Measurements from ENCODE around the gene ATF7IP.
"Not testable (repeated sequence)": the region's sequence is repeated elsewhere in the genome, so short reads cannot be mapped to it uniquely, and the experiment has no call there.

Gene ATF7IP

DNA sequence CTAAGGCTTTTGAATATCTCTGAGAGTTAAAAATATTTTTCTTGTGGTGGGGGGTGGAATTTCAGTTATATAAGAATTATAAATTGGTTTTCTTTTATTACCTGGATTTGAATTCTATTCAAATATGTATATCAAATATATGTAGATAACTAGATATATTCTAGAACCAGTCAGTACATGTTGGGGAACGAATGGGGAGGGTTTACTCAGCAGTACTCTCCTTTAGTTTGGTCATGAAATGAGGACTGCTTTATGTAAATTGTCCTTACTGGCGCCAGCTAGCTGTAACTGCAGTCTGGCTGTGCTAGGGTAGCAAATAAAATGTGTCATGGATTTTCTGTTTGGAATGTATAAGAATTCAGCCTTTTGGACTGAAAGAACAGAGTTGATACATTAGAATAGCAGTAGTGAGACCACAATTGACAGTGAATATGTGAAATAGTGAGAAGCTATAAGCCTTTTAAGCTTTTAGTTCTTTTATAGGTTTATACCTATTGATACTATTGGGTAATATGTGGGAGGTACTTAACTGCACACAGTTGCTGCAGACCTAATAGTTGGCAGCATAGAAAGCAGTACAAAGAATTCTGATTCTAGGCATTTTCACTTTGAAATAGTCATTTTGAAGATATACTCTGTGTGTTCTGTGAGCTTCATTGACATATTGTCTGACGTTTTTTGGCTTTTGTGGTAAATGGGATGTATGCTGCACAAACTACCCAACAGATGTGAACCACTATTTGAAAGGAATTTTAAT is 29.0 kb downstream of the ATF7IP start:
- H3K27me3 Mint-ChIP-seq = no peaks in the 10 kb centered on the region
- DNase-seq (no peak), ATAC-seq (peak; percentile 78)
- peaks cover 90% of the 10 kb centered on the region for H3K4me1 Mint-ChIP-seq
- peak overlapping the region; percentile 78 for H3K4me3 Mint-ChIP-seq
- H3K36me3 Mint-ChIP-seq (ENCODE audit: low read depth) = peaks cover 47% of the 10 kb centered on the region
- peak overlapping the region; percentile 85 for H3K27ac Mint-ChIP-seq
- peaks cover 9% of the 10 kb centered on the region for H3K9me3 Mint-ChIP-seq

DNA sequence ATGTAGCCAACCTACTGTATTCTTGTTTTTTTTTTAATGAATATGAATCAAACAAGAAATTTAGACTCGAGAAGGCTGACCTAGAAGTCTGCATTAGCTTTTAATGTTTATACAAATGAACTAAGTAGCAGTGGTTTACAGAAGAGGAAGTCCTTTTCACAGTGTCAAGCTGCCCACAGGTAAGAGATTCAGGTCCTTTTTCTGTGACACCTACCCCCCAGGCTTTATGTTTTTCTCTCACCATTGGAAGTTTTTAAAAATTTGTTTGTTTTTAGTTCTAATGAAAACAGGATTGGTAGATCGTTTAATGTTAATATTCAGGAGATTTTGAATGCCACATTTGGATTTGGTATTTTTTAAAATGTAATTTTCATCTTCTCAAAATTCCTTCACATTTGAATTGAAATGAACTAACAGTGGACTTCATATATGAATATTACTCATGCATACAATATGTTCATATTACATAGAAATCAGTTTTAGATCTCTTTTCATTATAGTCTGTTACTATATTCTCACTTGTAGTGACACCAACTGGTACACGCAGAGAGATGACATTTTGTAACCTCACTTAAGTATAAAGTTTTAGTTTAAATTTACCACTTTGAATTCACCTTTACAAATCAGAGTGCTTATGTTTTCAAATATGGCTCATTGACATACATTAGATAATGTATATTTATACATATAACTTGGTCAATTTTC is 29.7 kb downstream of the ATF7IP start:
- Mint-ChIP-seq H3K4me3 (peak overlapping the region; percentile 78), H3K27ac (peak overlapping the region; percentile 85), H3K4me1 (peaks cover 91% of the 10 kb centered on the region), H3K9me3 (peaks cover 9% of the 10 kb centered on the region), H3K36me3 (ENCODE audit: low read depth) (peaks cover 47% of the 10 kb centered on the region), H3K27me3 (no peaks in the 10 kb centered on the region)
- peak; percentile 4 for ATAC-seq
- DNase-seq = no peak

DNA sequence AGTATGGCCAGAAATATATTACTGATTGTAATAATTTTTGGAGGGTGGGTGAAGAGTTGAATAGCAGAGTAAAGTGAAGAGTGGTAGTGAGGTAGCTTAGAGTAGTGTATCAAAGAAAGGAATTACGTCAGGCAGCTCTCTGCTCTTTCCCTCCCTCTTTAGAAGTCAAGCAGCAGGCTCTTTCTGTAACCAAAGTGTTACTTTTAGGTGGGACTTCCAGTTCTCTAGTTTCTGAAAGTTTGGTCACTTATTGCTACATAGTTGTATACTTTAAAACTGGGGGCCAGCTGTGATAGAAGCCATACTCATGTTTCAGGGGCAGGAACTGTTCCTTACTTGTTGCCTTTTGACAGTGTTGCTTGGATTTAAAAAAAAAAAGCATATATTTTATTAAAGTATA is 30.6 kb downstream of the ATF7IP start:
- peaks cover 46% of the 10 kb centered on the region for H3K36me3 Mint-ChIP-seq (ENCODE audit: low read depth)
- H3K27ac Mint-ChIP-seq = peak overlapping the region; percentile 87
- no peaks in the 10 kb centered on the region for H3K27me3 Mint-ChIP-seq
- peaks cover 93% of the 10 kb centered on the region for H3K4me1 Mint-ChIP-seq
- DNase-seq = no peak
- peak overlapping the region; percentile 65 for H3K4me3 Mint-ChIP-seq
- H3K9me3 Mint-ChIP-seq = peaks cover 9% of the 10 kb centered on the region
- peak; percentile 76 for ATAC-seq

DNA sequence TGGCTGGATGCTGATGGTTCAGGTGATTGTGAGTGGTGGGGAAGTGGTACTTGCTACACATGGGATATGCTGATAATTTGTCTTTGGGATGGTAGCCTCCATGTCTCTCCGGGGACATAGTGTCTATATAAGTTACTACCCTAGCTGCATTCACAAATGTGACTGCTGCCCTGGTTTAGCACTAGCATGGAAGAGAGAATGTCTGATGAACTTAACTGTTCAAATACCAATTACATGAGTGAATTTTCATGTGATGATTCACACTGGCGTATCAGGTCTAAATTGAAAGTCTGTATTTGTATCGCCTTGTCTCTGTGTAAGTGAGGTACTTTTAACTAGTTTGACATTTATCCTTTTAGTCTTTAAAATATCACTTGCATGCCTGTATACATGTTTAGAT is 34.4 kb downstream of the ATF7IP start:
- Mint-ChIP-seq H3K9me3 (peaks cover 9% of the 10 kb centered on the region), H3K4me3 (peak overlapping the region; percentile 77), H3K4me1 (peaks cover 96% of the 10 kb centered on the region), H3K36me3 (ENCODE audit: low read depth) (peaks cover 42% of the 10 kb centered on the region), H3K27ac (peak overlapping the region; percentile 85), H3K27me3 (no peaks in the 10 kb centered on the region)
- DNase-seq (no peak), ATAC-seq (peak; percentile 59)

DNA sequence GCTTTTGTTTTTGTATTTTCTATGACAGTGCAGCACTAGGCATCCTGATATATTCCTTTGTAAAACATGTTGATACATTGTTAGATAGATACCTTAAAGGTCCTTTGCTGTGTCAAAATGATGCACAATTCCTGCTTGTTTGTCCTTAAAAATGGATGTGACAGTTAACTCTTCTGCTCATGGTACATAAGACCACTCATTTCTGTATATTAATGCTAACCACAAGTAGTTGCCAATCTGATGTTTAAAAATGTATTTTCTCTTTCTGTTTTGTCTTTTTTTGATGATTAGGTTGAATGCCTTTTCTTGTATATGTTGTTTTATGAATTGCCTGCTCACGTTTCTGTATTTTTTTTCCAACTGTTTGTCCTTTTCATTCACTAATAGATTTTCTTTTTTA is 35.1 kb downstream of the ATF7IP start:
- H3K27me3 Mint-ChIP-seq = no peaks in the 10 kb centered on the region
- H3K4me3 Mint-ChIP-seq = peak overlapping the region; percentile 77
- ATAC-seq = no peak
- no peak for DNase-seq
- peaks cover 96% of the 10 kb centered on the region for H3K4me1 Mint-ChIP-seq
- H3K36me3 Mint-ChIP-seq (ENCODE audit: low read depth) = peaks cover 44% of the 10 kb centered on the region
- H3K9me3 Mint-ChIP-seq = peaks cover 9% of the 10 kb centered on the region
- H3K27ac Mint-ChIP-seq = peak overlapping the region; percentile 85

DNA sequence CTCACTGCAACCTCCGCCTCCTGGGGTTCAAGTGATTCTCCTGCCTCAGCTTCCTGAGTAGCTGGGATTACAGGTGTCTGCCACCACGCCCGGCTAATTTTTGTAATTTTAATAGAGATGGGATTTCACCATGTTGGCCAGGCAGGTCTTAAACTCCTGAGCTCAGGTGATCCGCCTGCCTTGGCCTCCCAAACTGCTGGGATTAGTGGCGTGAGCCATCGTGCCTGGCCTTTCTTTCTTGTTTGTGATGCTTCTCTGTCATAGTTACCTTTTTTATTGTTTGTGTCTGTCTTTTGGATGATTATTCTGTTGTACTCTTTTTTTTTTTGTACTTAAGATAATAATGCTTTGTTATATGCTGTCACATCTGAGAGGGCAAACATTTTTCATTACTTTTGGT is 35.8 kb downstream of the ATF7IP start:
- peaks cover 44% of the 10 kb centered on the region for H3K36me3 Mint-ChIP-seq (ENCODE audit: low read depth)
- not testable (repeated sequence) for H3K9me3 Mint-ChIP-seq, H3K27me3 Mint-ChIP-seq, DNase-seq, ATAC-seq
- H3K4me1 Mint-ChIP-seq = peaks cover 98% of the 10 kb centered on the region
- peak overlapping the region; percentile 77 for H3K4me3 Mint-ChIP-seq
- H3K27ac Mint-ChIP-seq = peak overlapping the region; percentile 85

DNA sequence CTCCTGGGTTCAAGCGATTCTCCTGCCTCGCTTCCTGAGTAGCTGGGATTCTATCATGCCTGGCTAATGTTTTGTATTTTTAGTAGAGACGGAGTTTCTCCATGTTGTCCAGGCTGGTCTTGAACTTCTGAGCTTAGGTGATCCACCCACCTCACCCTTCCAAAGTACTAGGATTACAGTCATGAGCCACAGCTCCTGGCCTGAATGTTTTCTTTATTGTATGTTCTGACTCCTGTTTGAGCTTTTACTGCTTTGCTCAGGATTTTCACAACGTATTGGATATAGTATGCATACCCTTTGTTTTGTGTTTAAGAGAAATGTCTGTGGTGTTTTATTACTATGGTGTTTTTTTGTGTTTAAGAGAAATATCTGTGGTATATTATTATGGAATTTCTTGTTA is 37.2 kb downstream of the ATF7IP start:
- Mint-ChIP-seq H3K9me3 (no peaks in the 10 kb centered on the region), H3K27ac (peak overlapping the region; percentile 82), H3K4me3 (peak overlapping the region; percentile 46), H3K27me3 (no peaks in the 10 kb centered on the region), H3K4me1 (peaks cover 88% of the 10 kb centered on the region), H3K36me3 (ENCODE audit: low read depth) (peaks cover 32% of the 10 kb centered on the region)
- ATAC-seq = no peak
- DNase-seq = no peak

DNA sequence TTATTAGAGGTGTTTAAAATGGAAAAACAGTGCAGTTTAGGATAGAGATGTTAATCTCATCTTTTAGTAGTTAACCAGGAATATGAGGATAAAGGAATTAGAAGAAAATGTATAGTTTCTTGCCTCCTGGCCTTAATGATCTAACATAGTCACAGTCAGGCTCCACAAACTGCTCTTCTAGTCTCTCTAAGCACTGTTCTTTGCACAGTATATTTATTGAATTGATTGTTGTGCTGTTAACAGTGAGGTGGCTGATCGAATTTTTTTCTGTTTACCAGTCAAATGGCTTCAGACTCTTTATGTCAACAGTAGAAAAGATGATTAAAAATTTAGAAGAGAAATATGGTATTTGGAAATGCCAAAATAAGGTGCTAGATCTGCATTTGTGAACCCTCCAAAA is 37.8 kb downstream of the ATF7IP start:
- Mint-ChIP-seq H3K4me1 (peaks cover 88% of the 10 kb centered on the region), H3K36me3 (ENCODE audit: low read depth) (peaks cover 30% of the 10 kb centered on the region), H3K27ac (peak overlapping the region; percentile 82), H3K27me3 (no peaks in the 10 kb centered on the region), H3K9me3 (no peaks in the 10 kb centered on the region), H3K4me3 (peak overlapping the region; percentile 71)
- DNase-seq = no peak
- no peak for ATAC-seq

DNA sequence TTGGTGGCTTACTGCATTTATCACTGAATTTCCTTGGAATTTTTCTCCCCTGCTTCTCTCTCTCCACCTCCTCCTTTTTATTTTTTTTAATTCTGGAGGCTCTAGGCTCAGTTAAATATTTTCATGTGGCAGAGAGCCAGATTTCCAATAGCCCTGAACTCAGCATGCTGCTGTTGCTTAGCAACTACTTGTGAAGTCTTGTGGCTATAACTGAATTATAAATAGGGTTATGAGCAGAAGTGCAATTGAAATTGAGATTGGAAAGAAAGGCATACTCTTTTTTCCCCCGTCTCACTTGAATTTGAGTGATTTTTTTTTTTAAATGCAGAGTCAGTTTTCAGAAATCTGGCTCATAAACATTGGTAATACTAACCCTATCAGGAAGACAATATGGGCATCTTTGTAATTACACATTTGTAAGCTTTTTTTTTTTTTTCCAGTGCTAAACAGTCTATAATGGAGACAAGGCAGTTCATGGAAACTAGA is 38.3 kb downstream of the ATF7IP start:
- peak overlapping the region; percentile 71 for H3K4me3 Mint-ChIP-seq
- peaks cover 29% of the 10 kb centered on the region for H3K36me3 Mint-ChIP-seq (ENCODE audit: low read depth)
- no peaks in the 10 kb centered on the region for H3K27me3 Mint-ChIP-seq
- ATAC-seq = peak; percentile 73
- peaks cover 88% of the 10 kb centered on the region for H3K4me1 Mint-ChIP-seq
- no peak for DNase-seq
- peak overlapping the region; percentile 82 for H3K27ac Mint-ChIP-seq
- no peaks in the 10 kb centered on the region for H3K9me3 Mint-ChIP-seq

DNA sequence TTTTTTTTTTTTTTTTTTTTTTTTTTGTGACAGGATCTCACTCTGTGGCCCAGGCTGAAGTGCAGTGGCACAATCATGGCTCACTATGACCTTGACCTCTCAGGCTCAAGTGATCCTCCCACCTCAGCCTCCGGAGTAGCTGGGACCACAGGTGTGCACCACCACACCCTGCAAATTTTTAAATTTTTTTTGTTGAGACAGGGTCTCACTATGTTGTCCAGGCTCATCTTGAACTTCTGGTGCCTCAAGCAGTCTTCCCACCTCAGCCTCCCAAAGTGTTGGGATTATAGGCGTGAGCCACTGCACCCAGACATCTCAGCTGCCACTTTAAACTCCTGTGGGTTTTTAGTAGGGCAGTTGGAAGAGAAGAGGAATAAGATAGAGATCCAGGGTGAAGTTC is 39.9 kb downstream of the ATF7IP start:
- H3K27me3 Mint-ChIP-seq, ATAC-seq, H3K4me3 Mint-ChIP-seq, H3K9me3 Mint-ChIP-seq, DNase-seq: not testable (repeated sequence)
- H3K27ac Mint-ChIP-seq = peak overlapping the region; percentile 35
- H3K4me1 Mint-ChIP-seq = peaks cover 84% of the 10 kb centered on the region
- peaks cover 33% of the 10 kb centered on the region for H3K36me3 Mint-ChIP-seq (ENCODE audit: low read depth)

DNA sequence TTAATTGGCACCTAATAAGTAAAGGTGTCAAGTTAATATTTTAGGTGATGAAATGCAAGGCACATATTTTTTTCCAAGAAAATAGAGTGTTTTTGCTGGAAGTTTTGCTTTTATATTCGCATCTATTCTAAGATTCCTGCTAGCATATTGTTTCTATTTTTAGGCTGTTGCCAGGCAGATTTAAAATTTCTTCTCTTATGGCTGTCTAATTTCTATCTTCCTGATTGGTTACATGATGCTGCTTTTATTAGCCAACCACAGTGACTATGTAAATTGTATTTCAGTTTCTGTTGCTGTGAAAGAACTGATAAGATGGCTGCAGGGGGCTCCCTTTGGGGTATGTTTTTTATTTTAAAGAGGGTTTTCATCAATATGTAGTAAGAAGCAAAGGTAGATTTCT is 42.7 kb downstream of the ATF7IP start:
- H3K4me3 Mint-ChIP-seq = peak overlapping the region; percentile 36
- H3K27ac Mint-ChIP-seq = peak overlapping the region; percentile 63
- no peak for DNase-seq
- ATAC-seq = no peak
- peaks cover 3% of the 10 kb centered on the region for H3K9me3 Mint-ChIP-seq
- H3K4me1 Mint-ChIP-seq = peaks cover 79% of the 10 kb centered on the region
- no peaks in the 10 kb centered on the region for H3K27me3 Mint-ChIP-seq
- peaks cover 25% of the 10 kb centered on the region for H3K36me3 Mint-ChIP-seq (ENCODE audit: low read depth)

DNA sequence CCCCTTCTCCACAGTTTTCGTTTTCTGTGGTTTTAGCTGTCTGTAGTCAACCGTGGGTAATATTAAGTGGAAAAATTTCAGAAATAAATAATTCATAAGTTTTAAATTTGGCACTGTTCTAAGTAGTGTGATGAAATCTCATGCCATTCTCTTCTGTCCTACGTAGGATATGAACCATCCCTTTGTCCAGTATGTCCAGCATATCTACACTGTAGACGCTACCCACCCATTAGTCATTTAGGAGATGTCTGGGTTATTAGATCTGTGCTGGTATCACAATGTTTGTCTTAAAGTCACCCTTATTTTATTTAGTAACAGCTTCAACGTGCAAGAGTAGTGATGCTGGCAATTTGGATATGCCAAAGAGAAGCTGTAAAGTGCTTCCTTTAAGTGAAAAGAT is 44.7 kb downstream of the ATF7IP start:
- Mint-ChIP-seq H3K9me3 (peaks cover 3% of the 10 kb centered on the region), H3K27ac (no peak overlapping the region), H3K4me1 (peaks cover 76% of the 10 kb centered on the region), H3K27me3 (no peaks in the 10 kb centered on the region), H3K36me3 (ENCODE audit: low read depth) (peaks cover 28% of the 10 kb centered on the region), H3K4me3 (no peak overlapping the region)
- DNase-seq (no peak), ATAC-seq (no peak)

DNA sequence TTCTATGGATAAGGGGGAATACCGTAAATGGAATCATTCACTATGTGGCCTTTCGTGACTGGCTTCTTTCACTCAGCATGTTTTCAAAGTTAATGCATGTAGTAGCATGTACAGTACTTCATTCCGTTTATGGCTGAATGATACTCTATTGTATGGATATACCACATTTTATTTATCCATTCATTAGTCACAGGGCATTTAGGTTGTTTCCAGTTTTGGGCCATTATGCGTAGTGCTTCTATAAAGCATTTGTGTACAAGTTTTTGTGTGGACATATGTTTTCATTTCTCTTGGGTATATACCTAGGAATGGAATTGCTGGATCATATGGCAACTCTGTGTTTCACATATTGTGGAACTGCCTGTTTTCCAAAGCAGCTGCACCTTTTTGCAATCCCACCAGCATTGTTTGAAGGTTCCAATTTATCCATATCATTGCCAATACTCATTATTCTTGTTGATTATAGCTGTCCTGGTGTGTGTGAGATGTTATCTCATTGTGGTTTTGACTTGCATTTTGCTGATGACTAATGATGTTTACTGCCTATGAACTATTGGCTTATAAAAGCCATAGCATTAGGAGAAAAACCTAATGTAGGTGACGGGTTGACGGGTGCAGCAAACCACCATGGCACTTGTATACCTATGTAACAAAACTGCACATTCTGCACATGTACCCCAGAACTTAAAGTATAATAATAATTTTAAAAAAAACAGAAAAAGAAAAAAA is 45.5 kb downstream of the ATF7IP start:
- peaks cover 74% of the 10 kb centered on the region for H3K4me1 Mint-ChIP-seq
- H3K4me3 Mint-ChIP-seq = peak overlapping the region; percentile 0
- ATAC-seq (peak; percentile 78), DNase-seq (no peak)
- peaks cover 3% of the 10 kb centered on the region for H3K9me3 Mint-ChIP-seq
- peaks cover 28% of the 10 kb centered on the region for H3K36me3 Mint-ChIP-seq (ENCODE audit: low read depth)
- H3K27me3 Mint-ChIP-seq = no peaks in the 10 kb centered on the region
- no peak overlapping the region for H3K27ac Mint-ChIP-seq

DNA sequence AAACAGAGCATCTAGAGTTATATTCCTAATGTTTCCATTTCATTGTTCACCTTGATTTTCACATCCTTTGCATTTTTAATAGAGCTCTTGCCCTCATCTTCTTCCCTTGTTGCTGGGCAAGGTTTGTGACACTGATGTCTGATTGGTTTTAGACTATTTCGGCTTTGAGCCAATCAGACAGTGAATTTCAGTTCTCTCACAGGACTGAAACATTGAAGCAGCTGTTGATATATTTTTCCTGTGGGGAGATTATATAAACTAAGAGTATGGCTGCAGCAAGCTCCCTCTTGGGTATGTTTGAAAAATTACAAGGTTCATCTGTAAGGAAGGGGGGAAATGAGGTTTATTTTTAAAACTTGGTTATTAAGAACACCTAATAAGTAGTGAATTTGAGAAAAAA is 51.2 kb downstream of the ATF7IP start:
- Mint-ChIP-seq H3K27ac (peak overlapping the region; percentile 89), H3K9me3 (peaks cover 16% of the 10 kb centered on the region), H3K27me3 (no peaks in the 10 kb centered on the region), H3K36me3 (ENCODE audit: low read depth) (peaks cover 27% of the 10 kb centered on the region), H3K4me3 (peak overlapping the region; percentile 35), H3K4me1 (peaks cover 69% of the 10 kb centered on the region)
- DNase-seq = no peak
- ATAC-seq = peak; percentile 81

Measured in activated naive CD8-positive, alpha-beta T cell treated with anti-CD3 and anti-CD28 coated beads, Interleukin-2, amount 50 U/mL, for 24 hours (primary cell).